Measurements from ENCODE around the gene SREBF2.
"Not testable (repeated sequence)": the region's sequence is repeated elsewhere in the genome, so short reads cannot be mapped to it uniquely, and the experiment has no call there.

GRCh38 chr22:41870081-41870480 lies 37.2 kb downstream of the SREBF2 start:
- TF ChIP-seq CTCF (IDR thresholded peaks at IDR 0.05; ENCODE audit: insufficient read depth, low read length); POLR2AphosphoS5 (IDR thresholded peaks at IDR 0.05; ENCODE audit: low read depth): not testable (repeated sequence)

Data from HL-60 (cell line).